A549 treated with ZK216348 at 1 μM for 4 hours (cell line): ENCODE results near the gene SOX4. TPM values are rescaled to one million over a fixed set of nuclear protein-coding genes. Genes with fewer than 3 reads are reported as not detected.

Experiments used
- total RNA-seq: library from RNA; stranded (reverse); fragments of 200-300 nt; extraction: Qiagen RNA extraction; gene quantifications from 5 replicates; pipeline ENCODE4 v1.2.3, GENCODE V29; 2022; ENCODE audit warnings: low read depth

Gene SOX4
- 7.2 to 13.6 TPM (median 11.3 TPM) in 5 replicates for total RNA-seq

GRCh38 chr6:21593412-21593926, at the start of gene SOX4:
SOX4 (plus strand) TSS chr6:21593751; CDS start chr6:21594535, 784 bp downstream.

